Activated effector memory CD4-positive, alpha-beta T cell treated with anti-CD3 and anti-CD28 coated beads, Interleukin-2, amount 50 U/mL, for 16 hours (primary cell): ENCODE data around the gene NECAB2.

Source experiments
- DNase-seq: peaks from one replicate; pipeline ENCODE4 v3.0.0-alpha.2; 2020

The NECAB2 gene

GRCh38 chr16:83968306-83968851 is 335 bp downstream of the NECAB2 start:
- DNase-seq: no peak

- no peak for DNase-seq
Measured at GRCh38 chr16:83968891-83969649, 1.0 kb downstream of the NECAB2 start.

DNA sequence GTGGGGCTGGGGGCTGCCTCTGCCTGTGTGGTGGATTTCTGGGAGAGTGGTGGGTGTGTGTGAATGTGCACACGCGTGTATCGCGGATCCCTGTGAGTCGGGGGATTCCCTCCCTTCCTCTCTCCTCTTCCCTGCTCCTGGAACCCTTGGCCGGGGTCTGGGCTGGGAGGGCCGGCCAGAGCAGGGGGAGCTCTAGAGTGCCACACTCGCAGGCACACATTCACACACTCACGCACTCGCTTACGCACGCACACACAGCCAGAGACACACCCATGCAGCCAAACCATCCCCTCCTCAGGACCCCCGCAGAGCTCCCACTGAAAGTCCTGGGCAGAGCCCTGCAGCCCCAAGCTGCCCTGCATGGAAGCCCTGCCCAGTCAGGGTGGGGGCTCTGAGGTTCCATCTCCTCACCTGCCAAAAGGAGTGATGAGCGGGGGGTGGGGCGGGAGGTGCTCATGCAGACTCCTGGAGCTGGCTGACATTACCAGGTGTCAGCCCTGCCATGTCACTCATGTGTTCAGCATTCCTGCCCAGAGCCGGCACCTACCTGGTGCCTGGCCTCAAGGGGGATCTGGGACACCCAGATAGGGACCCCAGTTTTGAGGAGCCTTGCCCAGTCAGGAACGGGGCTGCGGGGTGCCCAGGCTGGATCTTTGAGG is 1.9 kb downstream of the NECAB2 start:
- DNase-seq: no peak

GRCh38 chr16:83970430-83970815 is 2.4 kb downstream of the NECAB2 start:
- DNase-seq: no peak

DNA sequence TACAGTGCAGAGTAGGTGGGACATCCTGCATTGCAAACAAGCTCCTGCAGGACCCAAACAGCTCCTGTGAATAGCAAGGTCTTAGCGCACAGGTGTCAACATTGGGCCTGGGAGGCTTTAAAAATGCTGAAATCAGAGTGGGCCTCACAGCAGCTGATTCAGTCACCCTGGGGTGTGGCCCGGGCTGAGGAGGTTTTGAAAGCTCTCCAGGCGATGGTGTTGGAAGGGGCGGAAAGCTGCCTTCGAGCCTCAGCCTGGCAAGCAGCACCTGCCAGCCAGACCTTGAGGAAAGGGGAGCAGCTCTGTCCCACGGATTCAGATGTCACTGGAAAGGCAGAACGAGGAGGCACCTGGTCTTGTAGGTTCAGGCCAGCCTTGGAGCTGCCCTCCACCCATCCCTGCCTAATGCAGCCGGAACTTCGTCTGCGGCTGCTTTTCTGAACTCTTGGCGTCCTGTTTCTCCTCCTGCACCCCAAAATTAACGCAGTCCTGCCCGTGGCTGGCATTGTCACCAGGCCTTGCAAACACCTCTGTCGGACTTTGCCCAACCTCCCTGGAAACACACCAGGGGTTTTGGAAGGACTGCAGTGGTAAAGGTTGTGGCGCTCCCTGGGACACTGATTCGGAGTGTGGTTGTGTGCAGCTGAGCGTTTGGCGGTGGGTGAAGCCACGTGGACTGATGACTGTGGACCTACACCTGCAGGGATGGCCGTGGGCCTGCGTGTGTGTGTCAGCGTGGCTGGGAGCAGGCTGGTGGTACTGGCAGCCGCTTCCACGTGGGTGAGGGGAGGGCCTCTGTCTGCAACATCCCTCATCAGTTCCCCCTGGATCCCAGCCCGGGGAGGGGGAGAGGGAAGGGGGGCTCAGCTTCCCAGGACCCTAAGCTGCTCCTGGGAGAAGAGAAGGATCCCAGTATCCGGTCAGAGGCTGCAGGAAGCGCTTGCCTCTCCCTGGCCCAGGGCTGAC is 3.4 kb downstream of the NECAB2 start:
- no peak for DNase-seq

- no peak for DNase-seq
Measured at GRCh38 chr16:83972256-83973008, 4.4 kb downstream of the NECAB2 start.

GRCh38 chr16:83973077-83973476 is 5.0 kb downstream of the NECAB2 start:
- DNase-seq: no peak

DNA sequence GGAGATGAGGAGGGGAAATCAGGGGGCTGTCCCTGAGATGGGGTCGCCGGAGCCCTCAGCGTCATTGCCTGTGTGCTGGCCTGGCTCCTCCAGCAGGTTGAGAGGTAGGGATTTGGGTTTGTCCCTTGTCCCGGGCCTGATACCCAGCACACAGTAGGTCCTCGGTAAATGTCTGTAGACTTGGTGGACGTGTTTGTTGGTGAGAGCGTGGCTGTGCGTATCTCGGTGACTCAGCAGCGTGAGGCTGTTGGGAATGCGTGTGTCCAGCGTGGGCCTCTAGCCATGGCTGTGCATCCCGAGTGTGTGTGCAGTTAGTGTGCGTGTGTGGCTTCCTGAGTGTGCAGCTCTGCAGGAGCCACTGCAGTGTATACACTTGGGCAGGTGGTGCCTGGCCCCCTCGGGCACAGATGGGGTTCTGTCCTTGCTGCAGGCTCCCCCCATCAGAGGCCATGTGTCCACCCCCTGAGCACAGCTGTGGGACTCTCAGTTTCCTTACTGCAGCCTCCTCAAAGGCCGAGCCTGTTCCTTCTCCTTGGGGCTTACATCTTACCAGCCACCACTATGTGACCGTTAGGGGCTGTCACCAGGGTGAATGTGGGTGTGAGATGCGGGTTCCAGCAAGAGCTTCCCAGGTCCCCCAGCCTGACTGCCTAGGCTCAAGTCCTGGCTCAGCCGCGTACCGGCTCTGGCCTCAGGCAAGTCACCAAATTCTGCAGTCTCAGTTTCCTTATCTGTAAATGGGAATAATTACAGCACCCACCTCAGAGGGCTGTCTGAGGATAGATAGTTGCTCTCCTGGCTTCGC is 5.7 kb downstream of the NECAB2 start:
- DNase-seq: no peak

- no peak for DNase-seq
Measured at GRCh38 chr16:83974475-83974874, 6.4 kb downstream of the NECAB2 start.

- DNase-seq: no peak
Measured at GRCh38 chr16:83975590-83976260, 7.7 kb downstream of the NECAB2 start.

DNA sequence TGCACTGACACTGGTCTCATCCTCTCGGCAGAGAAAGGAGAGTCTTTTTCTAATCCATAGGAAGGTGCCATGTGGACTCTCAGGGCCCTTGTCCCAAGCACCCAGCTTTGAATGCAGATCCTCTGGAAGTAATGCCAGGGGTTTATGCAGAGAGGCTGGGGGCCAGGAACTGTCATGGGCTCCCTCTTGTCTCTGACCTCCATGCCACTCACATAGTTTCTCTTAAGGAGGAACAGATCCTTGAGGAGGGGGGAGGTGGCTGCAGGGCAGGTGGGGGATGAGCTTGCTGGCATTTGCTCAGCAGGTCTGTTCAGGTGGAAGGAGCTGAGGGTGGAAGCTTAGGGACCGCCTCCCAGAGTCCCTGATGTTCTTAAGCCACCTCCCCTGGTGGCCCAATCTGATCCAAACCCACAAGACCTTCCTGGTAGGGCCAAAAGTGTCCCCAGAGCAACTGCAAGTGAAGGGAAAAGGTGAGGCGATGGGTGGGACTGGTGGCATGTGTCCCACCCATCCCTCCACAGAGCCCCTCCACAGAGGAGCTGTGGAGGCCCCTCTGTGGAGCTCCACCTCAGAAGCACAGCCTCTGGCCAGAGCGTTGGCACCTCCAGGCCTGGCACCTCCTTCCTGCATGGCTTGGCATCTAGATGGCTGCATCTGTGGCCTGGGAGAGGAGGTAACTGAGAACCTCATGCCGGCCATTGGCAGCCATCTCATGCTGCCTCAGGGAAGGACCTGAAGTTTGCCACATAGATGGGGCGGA is 9.2 kb downstream of the NECAB2 start:
- no peak for DNase-seq

GRCh38 chr16:83978401-83978904 is 10.4 kb downstream of the NECAB2 start:
- DNase-seq: no peak

- DNase-seq: no peak
Measured at GRCh38 chr16:83979441-83979840, 11.4 kb downstream of the NECAB2 start.

GRCh38 chr16:83980794-83981193 is 12.8 kb downstream of the NECAB2 start:
- no peak for DNase-seq

DNA sequence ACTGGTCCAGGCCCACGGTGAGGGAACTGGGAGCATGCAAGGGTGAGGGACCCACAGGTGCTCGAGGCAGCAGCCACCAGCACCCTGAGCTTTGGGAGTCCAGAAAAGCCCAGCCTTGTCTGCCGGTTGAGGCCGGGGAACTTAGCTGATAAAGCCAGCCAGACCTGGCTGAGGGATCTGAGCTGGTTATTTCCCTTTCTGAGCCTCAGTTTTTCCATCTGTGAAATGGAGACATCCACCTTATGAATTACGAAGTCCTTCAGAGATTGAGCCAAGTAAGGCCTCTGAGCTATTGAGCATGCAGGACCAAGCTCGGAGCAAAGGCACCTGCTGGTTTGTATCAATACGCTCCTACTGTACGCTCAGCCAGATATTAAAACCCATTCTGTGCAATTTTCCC is 13.8 kb downstream of the NECAB2 start:
- DNase-seq: no peak

GRCh38 chr16:83983491-83983890 is 15.4 kb downstream of the NECAB2 start:
- DNase-seq: no peak

DNA sequence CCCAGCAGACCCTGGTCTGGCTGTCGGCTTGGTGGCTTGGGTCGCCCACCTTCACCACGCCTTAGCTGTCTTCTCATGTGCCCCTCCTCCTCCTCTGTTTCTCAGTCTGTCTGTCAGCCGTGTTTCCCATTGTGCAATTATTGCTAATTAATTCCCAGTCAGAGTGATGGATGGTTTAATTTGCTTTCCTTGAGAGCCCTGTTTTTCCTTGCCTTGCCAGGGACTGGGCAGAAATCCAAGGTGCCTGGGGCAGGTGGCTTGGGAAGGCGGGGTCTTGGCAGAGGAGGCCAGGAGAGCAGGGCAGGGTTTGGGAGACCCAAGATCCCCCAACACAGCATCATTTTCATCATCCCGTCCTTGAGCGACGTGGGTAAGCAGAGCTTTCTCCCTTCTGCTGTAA is 21.3 kb downstream of the NECAB2 start:
- DNase-seq: no peak

GRCh38 chr16:83990492-83990891 is 22.4 kb downstream of the NECAB2 start:
- DNase-seq: no peak

GRCh38 chr16:83992624-83993023 is 24.6 kb downstream of the NECAB2 start:
- DNase-seq: no peak

DNA sequence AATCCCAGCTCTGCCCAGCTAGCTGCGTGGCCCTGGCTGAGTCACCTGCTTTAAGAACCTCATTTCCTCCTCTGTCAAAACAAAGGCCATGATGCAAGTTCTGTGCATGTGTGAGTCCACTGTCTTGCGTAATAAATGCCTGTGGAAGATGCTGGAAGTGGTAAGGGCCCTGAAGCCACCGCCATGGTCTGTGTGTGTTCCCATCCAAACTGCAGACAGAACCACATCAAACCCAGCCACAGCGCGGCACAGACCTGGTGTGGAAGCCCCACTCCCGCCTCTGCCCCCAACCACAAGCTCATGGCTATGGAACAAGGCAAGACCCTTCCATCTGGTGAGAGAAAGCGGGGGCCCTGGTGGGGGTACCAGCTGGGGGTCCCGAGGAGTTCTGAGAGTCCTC is 26.0 kb downstream of the NECAB2 start:
- no peak for DNase-seq
